GM10266 (cell line): Measurements from ENCODE around the gene ZNF667.
A peak's percentile ranks its signal among the peaks of the same experiment; 100 is the strongest.

Experiments
- DNase-seq: peaks from one replicate; pipeline ENCODE4 v3.0.0; 2012; ENCODE audit errors: extremely low spot score
- CTCF ChIP-seq: IDR thresholded peaks from 2 replicates; pipeline ENCODE4 v1.5.1; 2012; ENCODE audit warnings: mild to moderate bottlenecking, low read depth; ENCODE audit not compliant: control insufficient read depth, insufficient read depth; ENCODE audit errors: missing control alignments

The ZNF667 gene

GRCh38 chr19:56476651-56477428 lies at the start of gene ZNF667:
Gene ZNF667, minus strand, starts transcription at chr19:56477345. Its CDS starts 14,975 bp downstream, at chr19:56462370.
- no peak for DNase-seq

GRCh38 chr19:56525214-56525860 lies 48.2 kb upstream of the ZNF667 start:
- DNase-seq = no peak

More at GRCh38 chr19:56476651-56477428, at the start of gene ZNF667:
- TF ChIP-seq CTCF = no peak

DNA sequence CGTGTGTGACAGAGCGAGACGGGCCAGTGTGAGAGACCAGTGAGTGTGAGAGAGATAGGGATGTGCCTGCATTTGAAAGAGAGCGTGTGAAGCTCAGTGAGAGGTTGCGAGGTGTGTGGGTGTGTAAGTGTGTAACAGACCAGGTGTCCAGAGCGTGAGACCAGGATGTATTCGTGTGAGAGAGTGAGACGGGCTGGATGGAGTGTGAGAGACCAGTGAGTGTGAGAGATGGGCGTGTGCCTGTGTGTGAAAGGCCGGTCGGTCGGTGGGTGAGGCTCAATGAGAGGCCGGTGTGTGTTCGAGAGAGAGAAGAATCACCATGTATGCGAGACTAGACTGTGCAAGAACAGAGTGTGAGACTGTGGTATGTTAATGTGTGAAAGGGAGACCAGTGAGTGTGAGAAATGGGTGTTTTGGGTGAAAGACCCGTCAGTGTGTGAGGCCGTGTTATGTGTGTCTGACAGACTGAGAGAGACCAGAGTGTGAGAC lies 31.2 kb upstream of the ZNF667 start:
- no peak for TF ChIP-seq CTCF

More at GRCh38 chr19:56525214-56525860, 48.2 kb upstream of the ZNF667 start:
- no peak for TF ChIP-seq CTCF

GRCh38 chr19:56507446-56508289 lies 30.5 kb upstream of the ZNF667 start, which contains the start of gene ZNF471:
Gene ZNF471, plus strand, starts transcription at chr19:56507855. Its CDS starts 3,717 bp downstream, at chr19:56511572.
- DNase-seq = peak; percentile 31
- no peak for TF ChIP-seq CTCF

More for the DNA sequence above, 31.2 kb upstream of the ZNF667 start:
- no peak for DNase-seq

DNA sequence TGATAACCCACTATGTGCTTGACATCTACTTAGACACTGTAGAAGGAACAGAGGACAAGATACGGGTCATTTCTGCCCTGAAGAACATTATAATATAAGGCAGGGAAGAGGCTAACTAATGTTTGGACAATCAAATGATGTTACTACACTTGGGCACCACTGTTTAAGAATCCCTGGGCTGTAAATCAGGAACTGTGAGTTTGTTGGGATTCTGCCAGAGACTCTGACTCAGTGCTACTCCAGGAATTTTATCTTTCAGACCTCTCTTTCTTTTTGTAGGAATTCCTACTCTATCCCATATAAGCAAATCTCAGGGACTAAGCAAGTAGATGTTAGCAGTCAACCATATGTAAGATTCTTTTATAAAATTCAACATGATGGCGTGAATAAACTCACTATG lies 27.4 kb upstream of the ZNF667 start:
- DNase-seq = no peak
- no peak for TF ChIP-seq CTCF

DNA sequence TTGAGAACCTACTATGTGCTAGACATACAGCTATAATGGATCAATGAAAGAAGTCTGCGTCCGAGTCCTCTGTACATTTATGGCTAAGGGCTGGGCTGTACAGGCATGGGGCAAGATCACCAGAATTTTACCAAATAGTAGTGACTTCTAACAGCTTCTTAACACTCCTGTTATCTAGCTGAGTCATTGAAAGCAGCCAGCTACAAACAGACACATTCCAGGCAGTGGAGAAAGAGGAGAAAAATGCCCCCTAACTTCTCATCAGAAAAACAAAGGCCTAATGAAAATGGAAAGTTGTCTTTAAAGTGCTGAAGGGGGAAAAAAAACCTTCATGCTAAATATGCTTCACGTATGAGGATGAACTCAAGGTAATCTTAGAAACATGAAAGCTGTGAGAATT lies 14.3 kb upstream of the ZNF667 start:
- DNase-seq = no peak

More for the DNA sequence above, 14.3 kb upstream of the ZNF667 start:
- TF ChIP-seq CTCF = no peak
